HepG2 (cell line): ENCODE measurements around the gene MAGIX. TPM values are rescaled to one million over a fixed set of nuclear protein-coding genes. Genes with fewer than 3 reads are reported as not detected.

Source experiments
- ATF3 ChIP-seq: sonication (generic); formaldehyde crosslinking; IDR thresholded peaks from 2 replicates; pipeline ENCODE4 v1.4.0; 2020; ENCODE audit warnings: missing genetic modification reagents
- ATF7-NPFF ChIP-seq: sonication (generic); formaldehyde crosslinking; IDR thresholded peaks from 2 replicates; pipeline ENCODE4 v1.8.1; 2023; ENCODE audit warnings: mild to moderate bottlenecking, low read depth, missing genetic modification reagents, moderate library complexity
- CEBPB ChIP-seq: IDR thresholded peaks from 2 replicates; pipeline ENCODE4 v1.6.1; 2011; ENCODE audit warnings: low read depth, low read length, improper control_type of control experiment, borderline replicate concordance
- E2F5 ChIP-seq: sonication (generic); formaldehyde crosslinking; conservative IDR thresholded peaks from 2 replicates; pipeline ENCODE4 v1.4.0; 2020; ENCODE audit warnings: missing genetic modification reagents
- EEA1 ChIP-seq: sonication (generic); formaldehyde crosslinking; IDR thresholded peaks from 2 replicates; pipeline ENCODE4 v1.5.1; 2020; ENCODE audit warnings: mild to moderate bottlenecking, missing genetic modification reagents, borderline replicate concordance
- ETV5 ChIP-seq: IDR thresholded peaks from 2 replicates; pipeline ENCODE4 v1.6.1; 2018; ENCODE audit warnings: missing biosample characterization, missing genetic modification reagents, inconsistent platforms, borderline replicate concordance
- FOXA3 ChIP-seq: IDR thresholded peaks from 2 replicates; pipeline ENCODE4 v1.6.1; 2016; ENCODE audit warnings: missing genetic modification reagents, missing compliant biosample characterization
- HOXA7 ChIP-seq: sonication (generic); formaldehyde crosslinking; IDR thresholded peaks from 2 replicates; pipeline ENCODE4 v1.8.1; 2022; ENCODE audit warnings: mild to moderate bottlenecking, missing genetic modification reagents, moderate library complexity
- MLLT10 ChIP-seq: sonication (generic); formaldehyde crosslinking; IDR thresholded peaks from 2 replicates; pipeline ENCODE4 v1.4.0; 2020; ENCODE audit warnings: missing genetic modification reagents
- PTBP1 ChIP-seq: fragments of 200-400 bp; formaldehyde crosslinking; IDR thresholded peaks from 2 replicates; pipeline ENCODE4 v1.6.1; 2018; ENCODE audit warnings: low read length, low read depth; ENCODE audit not compliant: poor library complexity, severe bottlenecking
- RXRB ChIP-seq: IDR thresholded peaks from 2 replicates; pipeline ENCODE4 v1.6.1; 2016; ENCODE audit warnings: borderline replicate concordance, missing genetic modification reagents, missing compliant biosample characterization
- SRF ChIP-seq: IDR thresholded peaks from 2 replicates; pipeline ENCODE4 v1.6.1; 2011; ENCODE audit warnings: mild to moderate bottlenecking, low read depth, low read length, moderate library complexity
- TERF1 ChIP-seq: sonication (generic); formaldehyde crosslinking; IDR thresholded peaks from 2 replicates; pipeline ENCODE4 v1.8.0; 2022; ENCODE audit warnings: mild to moderate bottlenecking, missing genetic modification reagents, moderate library complexity
- THAP11 ChIP-seq: IDR thresholded peaks from 2 replicates; pipeline ENCODE4 v1.6.1; 2016; ENCODE audit warnings: missing biosample characterization, missing genetic modification reagents
- ZFP36 ChIP-seq: fragments of 150-350 bp; IDR thresholded peaks from 2 replicates; pipeline ENCODE4 v1.6.1; 2018; ENCODE audit warnings: borderline replicate concordance, low read length, low read depth; ENCODE audit not compliant: partially characterized antibody
- ZFY ChIP-seq: sonication (generic); formaldehyde crosslinking; IDR thresholded peaks from 2 replicates; pipeline ENCODE4 v1.4.0; 2020; ENCODE audit warnings: missing genetic modification reagents
- ZNF10 ChIP-seq: sonication (generic); formaldehyde crosslinking; IDR thresholded peaks from 2 replicates; pipeline ENCODE4 v1.4.0; 2020; ENCODE audit warnings: mild to moderate bottlenecking, low read depth, missing genetic modification reagents, borderline replicate concordance
- ZNF614 ChIP-seq: IDR thresholded peaks from 2 replicates; pipeline ENCODE4 v1.6.1; 2018; ENCODE audit warnings: missing biosample characterization, missing genetic modification reagents, inconsistent platforms, borderline replicate concordance
- ZNF652 ChIP-seq: IDR thresholded peaks from 2 replicates; pipeline ENCODE4 v1.6.1; 2016; ENCODE audit warnings: low read depth, borderline replicate concordance
- ZSCAN29 ChIP-seq: sonication (generic); formaldehyde crosslinking; conservative IDR thresholded peaks from 2 replicates; pipeline ENCODE4 v1.4.0; 2020; ENCODE audit warnings: mild to moderate bottlenecking, missing genetic modification reagents
- polyA plus RNA-seq, 8 experiments: library from polyadenylated mRNA; depleted of rRNA in 3 of 8; stranded (reverse) in 7 of 8; unstranded in 1 of 8; fragments of >200 nt; fragmentation: Illumina TruSeq in 4 of 8; extraction: Trizol in 4 of 8; gene quantifications; 2 replicates each; pipeline versions ENCODE4 v1.2.1 to v1.2.3, GENCODE V29; 2011 to 2016; ENCODE audit warnings: low read depth in 4 of 8, missing spikeins in 1 of 8, mixed read lengths in 1 of 8; ENCODE audit not compliant: insufficient read depth in 1 of 8
- total RNA-seq, 5 experiments: library from RNA; depleted of rRNA; stranded (reverse); fragments of >200 nt; fragmentation: Illumina TruSeq; extraction: Trizol; gene quantifications; 2 replicates each; pipeline ENCODE4 v1.2.3, GENCODE V29; 2016; ENCODE audit warnings: low read depth in 1 of 5
- TF ChIP-seq, protein P1 (sequence below): sonication (generic); formaldehyde crosslinking; IDR thresholded peaks from 2 replicates; pipeline ENCODE4 v1.5.0; 2020; ENCODE audit warnings: mild to moderate bottlenecking, missing genetic modification reagents, borderline replicate concordance

The MAGIX gene
- total and polyA plus RNA-seq, 2 of the 13 experiments (the other 11 are each of a cell fraction or from before 2014, with no cell fraction given): 0.63 to 1.2 TPM

GRCh38 chrX:49199906-49200771 is 37.6 kb downstream of the MAGIX start, which contains the start of gene SYP (continued):
- TF ChIP-seq ZSCAN29: no peak
- peak; percentile 72 for TF ChIP-seq ZFY (CRISPR knock-in tag)
- TF ChIP-seq E2F5 (CRISPR knock-in tag): peak; percentile 52; the same call in 1 of the 2 replicates
- peak; percentile 59 for TF ChIP-seq FOXA3 (CRISPR knock-in tag)
- no peak for TF ChIP-seq ZNF652 (CRISPR knock-in tag)
- TF ChIP-seq, protein P1, sequence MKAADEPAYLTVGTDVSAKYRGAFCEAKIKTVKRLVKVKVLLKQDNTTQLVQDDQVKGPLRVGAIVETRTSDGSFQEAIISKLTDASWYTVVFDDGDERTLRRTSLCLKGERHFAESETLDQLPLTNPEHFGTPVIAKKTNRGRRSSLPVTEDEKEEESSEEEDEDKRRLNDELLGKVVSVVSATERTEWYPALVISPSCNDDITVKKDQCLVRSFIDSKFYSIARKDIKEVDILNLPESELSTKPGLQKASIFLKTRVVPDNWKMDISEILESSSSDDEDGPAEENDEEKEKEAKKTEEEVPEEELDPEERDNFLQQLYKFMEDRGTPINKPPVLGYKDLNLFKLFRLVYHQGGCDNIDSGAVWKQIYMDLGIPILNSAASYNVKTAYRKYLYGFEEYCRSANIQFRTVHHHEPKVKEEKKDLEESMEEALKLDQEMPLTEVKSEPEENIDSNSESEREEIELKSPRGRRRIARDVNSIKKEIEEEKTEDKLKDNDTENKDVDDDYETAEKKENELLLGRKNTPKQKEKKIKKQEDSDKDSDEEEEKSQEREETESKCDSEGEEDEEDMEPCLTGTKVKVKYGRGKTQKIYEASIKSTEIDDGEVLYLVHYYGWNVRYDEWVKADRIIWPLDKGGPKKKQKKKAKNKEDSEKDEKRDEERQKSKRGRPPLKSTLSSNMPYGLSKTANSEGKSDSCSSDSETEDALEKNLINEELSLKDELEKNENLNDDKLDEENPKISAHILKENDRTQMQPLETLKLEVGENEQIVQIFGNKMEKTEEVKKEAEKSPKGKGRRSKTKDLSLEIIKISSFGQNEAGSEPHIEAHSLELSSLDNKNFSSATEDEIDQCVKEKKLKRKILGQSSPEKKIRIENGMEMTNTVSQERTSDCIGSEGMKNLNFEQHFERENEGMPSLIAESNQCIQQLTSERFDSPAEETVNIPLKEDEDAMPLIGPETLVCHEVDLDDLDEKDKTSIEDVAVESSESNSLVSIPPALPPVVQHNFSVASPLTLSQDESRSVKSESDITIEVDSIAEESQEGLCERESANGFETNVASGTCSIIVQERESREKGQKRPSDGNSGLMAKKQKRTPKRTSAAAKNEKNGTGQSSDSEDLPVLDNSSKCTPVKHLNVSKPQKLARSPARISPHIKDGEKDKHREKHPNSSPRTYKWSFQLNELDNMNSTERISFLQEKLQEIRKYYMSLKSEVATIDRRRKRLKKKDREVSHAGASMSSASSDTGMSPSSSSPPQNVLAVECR (CRISPR knock-in tag): peak; percentile 93
- TF ChIP-seq HOXA7 (CRISPR knock-in tag): no peak
- TF ChIP-seq ZFP36: no peak
- no peak for TF ChIP-seq ZNF10 (CRISPR knock-in tag)
- TF ChIP-seq ETV5: no peak
- no peak for TF ChIP-seq TERF1
- peak; percentile 85; the same call in 1 of the 2 replicates for TF ChIP-seq EEA1 (CRISPR knock-in tag)
- no peak for TF ChIP-seq SRF
- TF ChIP-seq PTBP1: no peak
- 0 out of 2 replicates have a peak, but pooled peaks have one; percentile 18 for TF ChIP-seq ZNF614 (CRISPR knock-in tag)
- peak; percentile 87 for TF ChIP-seq ATF7-NPFF (CRISPR knock-in tag)
- TF ChIP-seq MLLT10: no peak
- TF ChIP-seq RXRB (CRISPR knock-in tag): no peak
- peak; percentile 79 for TF ChIP-seq THAP11 (CRISPR knock-in tag)
- no peak for TF ChIP-seq CEBPB
- TF ChIP-seq ATF3 (CRISPR knock-in tag): 0 out of 2 replicates have a peak, but pooled peaks have one; percentile 36
